Measurements from ENCODE around the gene PRKAA2. TPM values are rescaled to one million over a fixed set of nuclear protein-coding genes. Genes with fewer than 3 reads are reported as not detected.
A peak's percentile ranks its signal among the peaks of the same experiment; 100 is the strongest.

Gene PRKAA2
- total RNA-seq, 1 donor from 2014 or later = 112 TPM

DNA sequence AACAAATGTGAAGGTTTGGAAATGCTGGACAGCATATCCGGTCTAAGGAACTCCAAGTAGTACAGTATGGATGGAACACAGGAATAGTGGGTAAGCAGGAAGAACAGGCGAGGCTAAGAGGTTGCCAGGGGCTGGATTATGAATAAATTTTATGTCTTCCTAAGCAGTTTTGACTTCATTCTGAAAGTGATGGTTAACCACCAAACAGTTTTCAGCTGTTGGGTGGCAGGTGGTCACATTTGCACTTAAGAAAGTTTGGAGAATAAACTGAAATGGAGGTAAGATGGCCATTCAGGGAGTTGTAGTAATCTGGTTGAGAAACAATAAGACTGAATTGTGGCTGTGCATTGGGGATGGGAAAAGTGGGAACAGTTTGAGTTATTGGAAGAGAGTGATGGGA, 83.8 kb downstream of the PRKAA2 start:
- no peaks in the 10 kb centered on the region for H3K27me3 ChIP-seq (ENCODE audit: low read depth)
- H3K27ac ChIP-seq (replicated peaks) = no peak overlapping the region
- no peak overlapping the region for H3K4me3 ChIP-seq
- TF ChIP-seq, protein P1, sequence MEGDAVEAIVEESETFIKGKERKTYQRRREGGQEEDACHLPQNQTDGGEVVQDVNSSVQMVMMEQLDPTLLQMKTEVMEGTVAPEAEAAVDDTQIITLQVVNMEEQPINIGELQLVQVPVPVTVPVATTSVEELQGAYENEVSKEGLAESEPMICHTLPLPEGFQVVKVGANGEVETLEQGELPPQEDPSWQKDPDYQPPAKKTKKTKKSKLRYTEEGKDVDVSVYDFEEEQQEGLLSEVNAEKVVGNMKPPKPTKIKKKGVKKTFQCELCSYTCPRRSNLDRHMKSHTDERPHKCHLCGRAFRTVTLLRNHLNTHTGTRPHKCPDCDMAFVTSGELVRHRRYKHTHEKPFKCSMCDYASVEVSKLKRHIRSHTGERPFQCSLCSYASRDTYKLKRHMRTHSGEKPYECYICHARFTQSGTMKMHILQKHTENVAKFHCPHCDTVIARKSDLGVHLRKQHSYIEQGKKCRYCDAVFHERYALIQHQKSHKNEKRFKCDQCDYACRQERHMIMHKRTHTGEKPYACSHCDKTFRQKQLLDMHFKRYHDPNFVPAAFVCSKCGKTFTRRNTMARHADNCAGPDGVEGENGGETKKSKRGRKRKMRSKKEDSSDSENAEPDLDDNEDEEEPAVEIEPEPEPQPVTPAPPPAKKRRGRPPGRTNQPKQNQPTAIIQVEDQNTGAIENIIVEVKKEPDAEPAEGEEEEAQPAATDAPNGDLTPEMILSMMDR (IDR thresholded peaks at IDR 0.05; ENCODE audit: borderline replicate concordance) = no peak
- DNase-seq = no peak
- no peaks in the 10 kb centered on the region for H3K4me1 ChIP-seq
- intact Hi-C loops (cut with micrococcal nuclease) = no loop called here
- no peaks in the 10 kb centered on the region for H3K9me3 ChIP-seq (replicated peaks)
- H3K36me3 ChIP-seq = no peaks in the 10 kb centered on the region

DNA sequence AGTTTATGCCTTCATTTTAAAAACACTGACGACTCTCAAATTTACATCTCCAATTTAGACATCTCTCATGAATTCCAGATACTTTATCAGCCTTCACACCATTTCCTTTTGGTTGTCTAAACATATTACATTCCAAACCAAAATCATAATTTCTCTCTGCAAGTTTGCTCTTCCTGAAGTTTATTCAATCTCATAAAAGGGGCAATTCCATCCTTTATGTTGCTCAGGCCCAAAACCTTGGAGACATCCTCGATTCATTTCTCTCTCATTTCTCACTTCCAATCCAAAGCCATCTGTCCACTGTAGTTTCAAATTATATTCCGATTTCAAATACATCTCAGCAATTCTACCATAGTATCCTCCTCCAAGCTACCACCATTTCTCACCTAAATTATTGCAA, 100.1 kb downstream of the PRKAA2 start:
- no peaks in the 10 kb centered on the region for H3K4me1 ChIP-seq
- H3K27ac ChIP-seq (replicated peaks) = no peak overlapping the region
- intact Hi-C loops (cut with micrococcal nuclease) = no loop called here
- TF ChIP-seq, protein P1 (IDR thresholded peaks at IDR 0.05; ENCODE audit: borderline replicate concordance) = no peak
- no peaks in the 10 kb centered on the region for H3K9me3 ChIP-seq (replicated peaks)
- DNase-seq = no peak
- no peak overlapping the region for H3K4me3 ChIP-seq
- no peaks in the 10 kb centered on the region for H3K36me3 ChIP-seq
- no peaks in the 10 kb centered on the region for H3K27me3 ChIP-seq (ENCODE audit: low read depth)

DNA sequence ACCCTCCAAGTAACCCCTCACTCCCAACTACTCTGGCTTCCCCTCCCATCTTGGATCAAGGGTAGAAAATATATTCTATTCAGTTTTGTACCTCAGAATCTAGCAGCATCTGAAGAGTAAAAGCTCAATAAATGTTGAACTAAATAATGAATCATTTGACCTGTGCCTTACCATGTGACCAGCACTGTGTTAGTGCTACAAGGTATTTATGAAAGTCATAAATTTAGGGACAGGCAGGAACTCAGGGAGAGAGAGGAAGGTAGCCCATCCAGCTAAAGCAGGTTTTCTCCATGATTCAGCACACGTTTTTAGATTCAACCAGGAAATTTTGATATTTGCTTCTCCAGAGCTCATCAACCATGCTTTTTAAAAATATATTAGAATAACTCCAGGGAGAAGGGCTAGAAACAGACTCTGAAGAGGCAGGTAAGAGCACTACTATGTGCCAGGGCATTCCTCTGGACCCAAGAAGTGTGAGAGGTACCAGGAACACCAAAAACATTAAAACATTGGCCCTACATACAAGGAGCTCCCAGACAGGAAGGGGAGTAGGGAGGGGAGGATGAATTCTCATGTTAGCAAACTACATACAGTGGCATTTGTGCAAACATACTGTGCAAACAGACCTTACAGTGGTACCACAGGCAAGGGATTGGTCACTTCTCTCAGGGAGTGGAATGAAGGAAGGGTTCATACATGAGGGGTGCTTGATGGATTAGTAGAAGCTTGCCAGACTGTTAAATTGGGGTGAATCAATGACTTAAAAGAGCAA, 109.8 kb downstream of the PRKAA2 start:
- no peak for DNase-seq
- intact Hi-C loops (cut with micrococcal nuclease) = loop anchor here (5.0 kb wide), 1 partner anchor 67 kb away; no protein-coding TSS in a partner anchor
- Histone ChIP-seq H3K4me1 (no peaks in the 10 kb centered on the region), H3K27ac (replicated peaks) (no peak overlapping the region), H3K9me3 (replicated peaks) (no peaks in the 10 kb centered on the region), H3K27me3 (ENCODE audit: low read depth) (no peaks in the 10 kb centered on the region), H3K36me3 (no peaks in the 10 kb centered on the region), H3K4me3 (no peak overlapping the region)
- TF ChIP-seq, protein P1 (IDR thresholded peaks at IDR 0.05; ENCODE audit: borderline replicate concordance) = no peak

DNA sequence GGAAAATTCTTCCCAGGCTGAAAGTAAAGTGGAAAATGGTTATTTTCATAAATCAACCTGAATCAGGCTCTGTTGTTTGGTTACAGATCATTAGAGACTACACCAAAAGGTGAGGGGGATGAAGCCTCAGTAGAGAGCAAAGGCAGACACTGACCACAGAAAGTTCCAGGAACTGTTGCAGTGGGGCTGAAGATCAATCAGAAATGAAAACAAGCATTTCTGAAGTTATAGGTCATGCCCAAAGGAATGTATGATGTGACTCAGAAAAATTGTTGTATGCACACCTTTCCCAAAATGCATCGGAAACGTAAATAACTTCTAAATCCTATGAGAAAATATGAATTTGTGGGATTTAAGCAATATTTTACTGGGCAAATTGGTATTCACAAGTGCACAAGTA, 110.8 kb downstream of the PRKAA2 start:
- Histone ChIP-seq H3K4me1 (no peaks in the 10 kb centered on the region), H3K27me3 (ENCODE audit: low read depth) (no peaks in the 10 kb centered on the region), H3K4me3 (no peak overlapping the region), H3K27ac (replicated peaks) (no peak overlapping the region), H3K9me3 (replicated peaks) (no peaks in the 10 kb centered on the region), H3K36me3 (no peaks in the 10 kb centered on the region)
- no peak for DNase-seq
- TF ChIP-seq, protein P1 (IDR thresholded peaks at IDR 0.05; ENCODE audit: borderline replicate concordance) = no peak
- intact Hi-C loops (cut with micrococcal nuclease) = loop anchor here (5.0 kb wide), 1 partner anchor 66 kb away; no protein-coding TSS in a partner anchor

DNA sequence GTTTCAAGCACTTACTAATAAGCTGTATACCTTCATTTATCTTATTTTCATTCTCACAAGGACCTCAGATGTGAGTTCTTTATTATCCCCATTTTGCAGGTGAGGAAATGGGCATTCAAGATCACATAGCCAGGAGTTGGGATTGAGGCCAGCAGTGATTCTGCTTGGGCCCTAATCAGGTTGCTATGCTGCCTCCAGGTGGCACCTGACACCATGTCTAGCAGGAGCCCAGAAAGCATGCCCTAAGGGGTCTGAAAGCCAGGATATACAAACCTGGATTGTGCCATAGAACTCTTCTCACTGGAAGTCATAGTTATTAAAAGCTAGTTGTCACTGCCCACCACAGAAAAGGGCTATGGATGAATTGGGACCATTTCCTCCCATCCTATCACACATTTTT, 113.0 kb downstream of the PRKAA2 start:
- DNase-seq = peak; percentile 19
- no peaks in the 10 kb centered on the region for H3K9me3 ChIP-seq (replicated peaks)
- H3K36me3 ChIP-seq = no peaks in the 10 kb centered on the region
- TF ChIP-seq, protein P1 (IDR thresholded peaks at IDR 0.05; ENCODE audit: borderline replicate concordance) = peak; percentile 53
- H3K4me3 ChIP-seq = no peak overlapping the region
- H3K4me1 ChIP-seq = no peaks in the 10 kb centered on the region
- no peaks in the 10 kb centered on the region for H3K27me3 ChIP-seq (ENCODE audit: low read depth)
- H3K27ac ChIP-seq (replicated peaks) = no peak overlapping the region
- intact Hi-C loops (cut with micrococcal nuclease) = loop anchor here (5.0 kb wide), 1 partner anchor 64 kb away; no protein-coding TSS in a partner anchor

Data from left ventricle myocardium inferior (tissue), 1 donor.